Stimulated activated CD4-positive, alpha-beta T cell treated with anti-CD3 and anti-CD28 coated beads, Interleukin-4, amount 100 ng/mL, for 48 hours (primary cell): ENCODE data around the gene PAQR4.

Experiments
- DNase-seq, 2 donors: peaks; one replicate each; pipeline ENCODE4 v3.0.0-alpha.2; 2020; ENCODE audit warnings: low read depth in 2 of 2

Gene PAQR4

GRCh38 chr16:2964475-2965336 lies 4.4 kb upstream of the PAQR4 start:
- DNase-seq, result peak; percentile 57 to 61

- DNase-seq, result no peak
Observed at GRCh38 chr16:2966043-2966807, 2.9 kb upstream of the PAQR4 start.

GRCh38 chr16:2966808-2967191 lies 2.3 kb upstream of the PAQR4 start:
- DNase-seq, result no peak

- no peak for DNase-seq
Observed at GRCh38 chr16:2967211-2967631, 1.9 kb upstream of the PAQR4 start.

- DNase-seq, result no peak
Observed at GRCh38 chr16:2967721-2968161, 1.4 kb upstream of the PAQR4 start.

- no peak for DNase-seq
Observed at GRCh38 chr16:2968368-2968737, 795 bp upstream of the PAQR4 start.

- DNase-seq, result peak; percentile 84 to 86
Observed at GRCh38 chr16:2969545-2970521, 685 bp downstream of the PAQR4 start.

GRCh38 chr16:2970563-2970962 lies 1.4 kb downstream of the PAQR4 start:
- DNase-seq, result no peak

GRCh38 chr16:2971134-2971984 lies 2.2 kb downstream of the PAQR4 start:
- no peak for DNase-seq

GRCh38 chr16:2971985-2972784 lies 3.0 kb downstream of the PAQR4 start:
- DNase-seq, result no peak

- DNase-seq, result no peak
Observed at GRCh38 chr16:2973093-2973492, 3.9 kb downstream of the PAQR4 start.

GRCh38 chr16:2973605-2974318 lies 4.6 kb downstream of the PAQR4 start:
- DNase-seq, result no peak

GRCh38 chr16:2974319-2975056 lies 5.3 kb downstream of the PAQR4 start:
- DNase-seq, result no peak

- no peak for DNase-seq
Observed at GRCh38 chr16:2975161-2975795, 6.1 kb downstream of the PAQR4 start.

- DNase-seq, result no peak
Observed at GRCh38 chr16:2976201-2976600, 7.1 kb downstream of the PAQR4 start.

- DNase-seq, result no peak
Observed at GRCh38 chr16:2976673-2977072, 7.5 kb downstream of the PAQR4 start.

- DNase-seq, result no peak
Observed at GRCh38 chr16:2977440-2977839, 8.3 kb downstream of the PAQR4 start.

GRCh38 chr16:2979669-2980226 lies 10.6 kb downstream of the PAQR4 start:
- no peak for DNase-seq
